ENCODE results near the gene EEF1AKMT3.

Gene EEF1AKMT3

DNA sequence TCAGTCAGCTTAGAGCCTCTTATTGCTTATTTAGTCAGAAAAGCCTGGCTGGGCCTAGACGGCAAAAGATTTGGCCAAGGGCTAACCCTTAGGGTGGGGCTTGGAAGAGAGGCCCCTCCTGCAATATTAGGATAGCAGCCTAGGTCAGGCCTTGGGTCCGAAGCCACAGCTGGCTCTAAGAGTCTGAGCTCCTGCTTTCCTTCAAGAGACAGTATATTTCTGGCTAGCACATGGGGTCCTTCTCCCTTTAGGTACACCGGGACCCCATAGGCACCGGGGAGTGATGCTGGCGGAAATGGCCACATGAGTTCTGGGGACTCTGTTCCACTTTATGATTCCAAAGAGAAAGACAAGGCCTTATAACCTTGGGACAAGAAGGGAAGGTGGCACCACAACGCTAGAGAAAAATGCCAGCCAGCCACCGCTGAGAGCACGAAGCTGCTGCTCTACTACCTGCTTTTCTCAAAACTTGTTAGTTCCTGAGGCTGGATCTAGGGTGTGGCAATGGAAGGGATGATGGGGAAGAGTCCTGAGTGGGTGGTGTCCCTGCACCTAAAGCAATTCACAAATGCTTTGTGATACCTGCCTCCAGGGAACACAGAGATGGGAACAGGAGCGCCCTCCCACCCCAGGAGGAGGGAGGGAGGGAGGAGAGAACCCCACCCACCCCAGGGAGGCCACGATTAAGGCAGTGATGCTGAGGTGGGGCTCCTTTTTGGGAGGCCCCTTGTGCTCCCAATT, 49.2 kb downstream of the EEF1AKMT3 start:
- DNase-seq, result no peak

DNA sequence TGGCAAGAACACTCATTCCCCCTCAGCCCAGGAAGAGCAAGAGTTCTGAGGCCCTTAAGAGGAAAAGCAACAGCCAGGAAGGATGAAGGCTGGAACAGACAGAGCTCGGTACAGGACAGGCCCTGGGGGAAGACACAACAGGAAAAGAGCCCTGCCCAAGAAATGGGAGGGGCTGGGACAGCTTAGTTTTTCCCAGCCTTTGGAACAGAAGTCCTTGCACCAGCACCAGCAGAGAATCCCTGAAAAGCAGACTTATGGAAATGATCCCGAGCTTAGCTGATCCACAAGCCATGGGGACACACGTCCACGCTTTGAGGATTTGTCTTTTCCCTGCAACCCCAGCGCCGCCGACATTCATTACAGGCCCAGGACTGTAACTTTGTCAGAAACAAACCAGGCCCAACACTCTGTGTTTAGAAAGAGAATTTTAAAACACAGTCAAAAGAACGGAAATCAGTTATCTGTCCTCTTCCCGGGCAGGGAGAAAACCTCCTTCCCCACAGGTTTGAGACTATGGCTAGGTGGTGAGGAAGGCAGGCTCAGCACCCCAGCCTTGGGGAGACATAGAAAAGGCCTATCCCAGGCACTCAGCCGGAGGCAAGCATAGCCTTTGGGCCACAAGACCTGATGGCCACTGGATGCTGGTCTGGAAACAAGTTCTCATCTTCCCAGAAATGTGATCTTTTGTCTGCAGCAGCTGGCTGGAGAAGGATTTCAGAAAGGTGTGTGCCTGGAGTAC, 50.1 kb downstream of the EEF1AKMT3 start:
- no peak for DNase-seq

DNA sequence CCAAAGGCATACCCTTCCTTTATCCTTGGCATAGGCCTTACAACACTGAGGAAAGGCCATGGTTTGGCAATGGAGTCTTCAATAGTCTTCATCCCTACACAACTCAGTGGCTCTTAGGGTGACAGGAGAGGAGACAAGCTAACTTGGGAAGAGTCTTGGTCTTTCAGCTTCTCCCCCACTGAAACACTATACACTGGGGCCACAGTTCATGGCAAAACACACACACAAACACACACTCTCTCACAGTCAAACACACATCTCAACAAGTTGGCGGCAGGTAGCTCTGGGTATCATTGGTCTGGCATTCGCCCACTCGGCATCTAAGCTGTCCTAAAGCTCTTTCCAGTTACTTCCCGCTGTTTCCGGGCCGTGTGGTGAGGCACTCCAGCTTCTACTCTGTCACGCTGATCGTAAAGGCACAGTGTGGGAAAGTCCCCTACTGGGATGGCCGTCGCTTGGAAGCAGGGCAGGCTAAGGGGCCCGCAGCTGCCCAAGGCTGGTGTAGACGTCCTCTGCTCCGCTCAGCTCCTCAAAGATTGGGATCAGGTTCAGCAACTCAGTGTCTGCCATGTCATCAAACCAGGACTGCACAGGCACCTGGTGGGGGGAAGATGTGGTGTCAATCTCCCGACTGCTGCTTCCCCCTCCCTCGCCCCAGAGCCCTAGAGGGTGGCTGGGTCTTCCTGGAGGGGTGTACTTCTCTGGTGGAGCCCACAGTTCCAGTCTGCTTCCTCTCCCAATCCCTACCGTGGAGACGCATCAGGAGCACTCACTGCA, 50.9 kb downstream of the EEF1AKMT3 start:
- DNase-seq, result no peak

DNA sequence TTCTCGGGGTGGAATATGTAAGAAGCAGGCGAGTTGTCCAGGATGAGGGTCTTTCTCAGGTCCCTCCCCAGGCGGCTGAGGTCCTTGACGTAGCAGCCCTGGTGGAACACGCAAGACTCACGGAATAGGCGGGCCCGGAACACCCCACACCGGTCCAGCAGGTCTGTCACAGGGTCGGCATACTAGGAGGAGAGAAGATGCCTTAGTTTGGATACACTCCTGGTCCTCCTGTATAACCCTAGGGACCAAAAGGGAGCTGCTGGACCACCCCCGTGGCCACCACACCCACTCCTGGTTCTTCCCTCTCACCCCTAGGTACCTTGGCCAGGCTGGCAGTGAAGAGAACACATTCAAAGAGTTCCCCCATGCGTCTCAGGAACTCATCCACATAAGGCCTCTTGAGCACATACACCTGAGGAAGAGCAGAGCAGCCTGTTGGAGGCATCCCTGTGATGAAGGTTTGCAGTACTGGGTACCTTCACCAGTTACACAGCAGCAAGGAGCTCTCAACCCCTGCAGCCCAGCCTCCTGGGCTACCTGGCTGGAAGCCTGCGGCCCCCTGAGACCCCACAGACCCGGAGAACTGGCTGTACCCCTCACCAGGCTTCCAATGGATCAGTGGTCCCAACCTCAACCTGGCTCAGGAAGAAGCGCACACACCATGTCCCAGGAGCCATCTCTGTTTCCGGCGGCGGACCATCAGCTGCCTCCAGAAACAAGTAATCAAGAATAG, 51.7 kb downstream of the EEF1AKMT3 start:
- DNase-seq, result no peak

DNA sequence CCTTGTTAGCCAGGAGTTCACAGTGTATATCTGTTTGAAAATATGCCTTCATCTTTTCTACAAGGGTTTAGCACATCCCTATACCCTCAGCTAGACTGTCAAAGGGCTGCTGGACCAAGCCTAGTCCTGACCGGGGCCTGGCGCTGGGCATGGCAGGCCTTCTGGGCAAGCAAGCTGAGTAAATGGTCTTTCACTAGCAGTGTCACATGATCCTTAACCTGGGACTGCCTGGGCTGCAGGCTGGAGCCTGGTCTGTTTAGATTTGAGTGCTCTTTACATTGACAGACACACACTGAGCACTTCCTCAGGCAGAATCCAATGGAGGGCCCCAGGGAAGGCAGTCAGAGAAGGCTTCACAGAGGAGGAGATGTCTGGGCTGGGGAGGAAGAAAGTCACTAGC, 53.0 kb downstream of the EEF1AKMT3 start:
- DNase-seq, result no peak

DNA sequence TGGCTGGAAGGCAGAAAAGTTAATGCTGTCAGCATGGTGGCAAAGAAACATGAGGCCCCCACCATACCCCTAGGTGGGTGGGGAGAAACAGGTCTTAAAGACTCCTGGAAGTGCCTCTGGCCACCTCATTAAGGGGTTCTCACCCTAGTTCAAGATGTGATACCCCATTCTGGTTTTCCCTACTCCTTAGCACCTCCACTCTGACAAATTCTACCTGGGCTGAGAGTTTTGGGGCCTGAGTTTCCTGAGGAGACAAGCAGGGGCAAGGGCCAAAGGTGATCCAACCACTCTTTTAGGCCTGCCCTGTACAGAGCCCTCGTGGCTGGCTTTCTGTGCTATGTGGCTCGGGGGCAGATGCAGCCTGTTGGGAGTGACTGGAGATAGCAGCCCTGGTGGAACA, 54.0 kb downstream of the EEF1AKMT3 start:
- no peak for DNase-seq

DNA sequence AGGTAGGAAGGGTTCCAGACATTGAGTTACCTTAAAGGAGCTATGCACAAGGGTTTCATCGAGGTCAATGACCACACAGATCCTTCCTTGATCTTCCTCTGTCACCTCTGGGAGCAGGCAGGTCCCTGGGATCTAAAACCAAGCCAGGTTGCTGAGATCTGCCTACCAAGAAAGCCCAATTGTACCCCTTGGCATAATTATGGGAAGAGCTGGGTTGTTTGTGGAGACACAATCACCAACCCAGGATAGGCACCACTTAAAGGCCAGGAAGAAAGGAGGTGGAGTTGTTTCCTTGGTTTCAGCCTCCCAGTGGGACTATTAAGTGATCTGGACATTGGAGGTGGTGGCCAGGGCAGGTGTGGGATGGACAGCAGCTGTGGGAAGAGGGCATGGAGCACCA, 54.6 kb downstream of the EEF1AKMT3 start:
- no peak for DNase-seq

DNA sequence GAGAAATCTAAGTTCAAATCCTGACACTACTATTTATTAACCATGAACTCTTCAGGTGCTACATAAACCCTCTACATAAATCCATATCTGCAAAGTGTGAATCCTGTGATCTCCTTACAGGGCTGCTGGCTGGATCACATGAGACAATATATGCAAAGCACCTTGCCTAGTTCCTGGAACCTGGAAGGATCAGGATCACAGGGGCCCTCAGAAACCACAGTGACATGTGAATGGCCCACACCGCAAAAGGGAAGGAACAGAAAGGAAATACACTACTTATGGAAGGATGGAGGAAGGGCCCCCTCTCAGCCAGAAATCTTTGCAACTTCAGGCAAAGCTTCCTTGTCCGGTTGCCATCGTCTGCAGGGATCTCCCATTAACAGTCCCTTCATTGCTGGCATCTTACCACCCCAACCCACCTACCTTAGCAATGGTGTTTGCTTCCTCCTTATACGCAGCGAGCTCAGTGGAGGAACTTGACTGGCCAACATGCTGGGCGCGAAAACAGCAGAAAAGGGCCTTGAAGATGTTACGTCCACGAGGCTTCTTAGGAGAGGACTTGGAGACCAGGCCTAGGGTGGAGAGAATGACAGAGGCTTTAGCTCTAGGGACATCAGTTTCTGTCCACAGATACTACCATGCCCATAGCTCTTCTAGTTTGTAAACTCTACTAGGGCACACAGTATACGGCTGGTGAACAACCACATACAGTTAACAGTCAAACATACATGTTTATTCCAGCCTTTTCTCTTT, 56.8 kb downstream of the EEF1AKMT3 start:
- DNase-seq, result no peak

DNA sequence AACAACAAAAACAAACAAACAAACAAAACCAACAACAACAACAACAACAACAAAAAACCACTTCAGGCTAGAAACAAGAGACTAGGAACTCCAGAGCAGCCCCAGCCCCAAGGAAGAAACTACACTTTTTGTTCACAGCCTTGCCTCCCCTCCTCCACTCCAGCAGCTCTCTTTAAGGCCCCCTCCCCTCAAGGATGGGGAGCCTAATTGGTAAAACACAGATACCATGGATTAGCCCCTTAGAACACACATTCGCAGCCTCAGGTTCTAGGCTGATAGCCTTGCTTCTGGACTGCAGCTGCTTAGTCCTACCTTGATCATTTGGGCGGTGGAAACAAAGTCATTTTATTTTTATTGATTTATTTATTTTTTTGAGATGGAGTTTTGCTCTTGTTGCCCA, 58.0 kb downstream of the EEF1AKMT3 start:
- no peak for DNase-seq

Measured in activated CD8-positive, alpha-beta memory T cell treated with anti-CD3 and anti-CD28 coated beads, Interleukin-2, amount 50 U/mL, for 4 hours (primary cell).